Prostate gland (tissue), 2 donors: ENCODE data around the gene REXO4.

Source experiments
- POLR2A ChIP-seq: fragments of 450-650 bp; IDR thresholded peaks from one replicate; pipeline ENCODE4 v1.6.1; 2016; ENCODE audit warnings: antibody characterized with exemption, mild to moderate bottlenecking
- POLR2AphosphoS5 ChIP-seq: sonication (generic); formaldehyde crosslinking; IDR thresholded peaks from one replicate; pipeline ENCODE4 v1.6.1; 2017; ENCODE audit warnings: antibody characterized with exemption
- TF ChIP-seq, protein P1 (sequence below), 4 experiments: fragments of 200-600 bp in 2 of 4; fragments of 450-650 bp in 2 of 4; sonication (generic) in 2 of 4; IDR thresholded peaks; 1 replicate in 3 of 4; 2 replicates in 1 of 4; pipeline ENCODE4 v1.5.1; 2016 to 2019; ENCODE audit warnings: antibody characterized with exemption in 4 of 4, mild to moderate bottlenecking in 2 of 4, moderate library complexity in 2 of 4

DNA sequence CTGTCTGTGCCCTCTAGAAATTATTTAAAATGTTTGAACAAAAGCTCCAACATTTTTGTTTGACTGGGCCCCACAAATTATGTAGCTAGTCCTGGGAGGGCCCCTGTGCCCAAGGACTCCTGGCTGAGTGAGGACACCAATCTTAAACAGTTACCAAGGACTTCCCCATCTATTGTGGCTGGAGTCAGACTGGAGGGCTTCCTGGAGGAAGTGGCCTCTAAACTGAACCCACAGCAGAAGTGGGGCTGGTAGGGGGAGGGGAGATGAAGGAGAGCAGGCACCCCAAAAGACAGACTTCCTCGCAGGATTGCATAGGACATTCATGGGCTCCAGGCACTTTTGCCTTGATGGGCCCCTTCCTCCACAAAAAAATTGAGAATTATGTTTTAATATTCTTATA is 12.4 kb upstream of the REXO4 start:
- TF ChIP-seq POLR2A (no peak), POLR2AphosphoS5 (no peak)
- TF ChIP-seq, protein P1, sequence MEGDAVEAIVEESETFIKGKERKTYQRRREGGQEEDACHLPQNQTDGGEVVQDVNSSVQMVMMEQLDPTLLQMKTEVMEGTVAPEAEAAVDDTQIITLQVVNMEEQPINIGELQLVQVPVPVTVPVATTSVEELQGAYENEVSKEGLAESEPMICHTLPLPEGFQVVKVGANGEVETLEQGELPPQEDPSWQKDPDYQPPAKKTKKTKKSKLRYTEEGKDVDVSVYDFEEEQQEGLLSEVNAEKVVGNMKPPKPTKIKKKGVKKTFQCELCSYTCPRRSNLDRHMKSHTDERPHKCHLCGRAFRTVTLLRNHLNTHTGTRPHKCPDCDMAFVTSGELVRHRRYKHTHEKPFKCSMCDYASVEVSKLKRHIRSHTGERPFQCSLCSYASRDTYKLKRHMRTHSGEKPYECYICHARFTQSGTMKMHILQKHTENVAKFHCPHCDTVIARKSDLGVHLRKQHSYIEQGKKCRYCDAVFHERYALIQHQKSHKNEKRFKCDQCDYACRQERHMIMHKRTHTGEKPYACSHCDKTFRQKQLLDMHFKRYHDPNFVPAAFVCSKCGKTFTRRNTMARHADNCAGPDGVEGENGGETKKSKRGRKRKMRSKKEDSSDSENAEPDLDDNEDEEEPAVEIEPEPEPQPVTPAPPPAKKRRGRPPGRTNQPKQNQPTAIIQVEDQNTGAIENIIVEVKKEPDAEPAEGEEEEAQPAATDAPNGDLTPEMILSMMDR (IDR thresholded peaks at IDR 0.05): no peak
